C4-2B (cell line): ENCODE data around the gene KRTAP20-1.

Experiments used
- CTCF ChIP-seq: fragments of 450-650 bp; conservative IDR thresholded peaks from 2 replicates; pipeline ENCODE4 v1.5.1; 2017; ENCODE audit warnings: mild to moderate bottlenecking
- ZFX ChIP-seq: fragments of 450-650 bp; IDR thresholded peaks from 2 replicates; pipeline ENCODE4 v1.6.1; 2017

DNA sequence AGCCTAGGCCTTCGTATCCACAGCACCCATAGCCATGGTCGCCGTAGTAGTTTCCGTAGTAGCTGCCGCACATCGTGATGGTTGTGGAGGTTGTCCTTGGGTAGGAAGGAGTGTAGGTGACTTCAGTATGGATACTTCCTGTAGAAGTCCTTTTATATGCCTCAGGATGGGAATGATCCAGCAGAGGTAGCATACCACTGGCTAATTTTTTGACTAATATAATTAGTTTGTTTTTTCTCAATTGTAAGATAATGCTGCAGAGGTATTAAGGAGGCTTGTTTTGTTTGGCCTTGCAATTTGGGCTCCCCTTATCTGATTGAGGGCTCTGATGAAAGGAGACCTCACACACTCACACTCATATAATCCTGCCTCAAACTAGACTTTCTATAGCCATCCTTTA, 17.4 kb upstream of the KRTAP20-1 start, which contains the start of gene KRTAP6-2:
- TF ChIP-seq CTCF (no peak), ZFX (no peak)
